HepG2 (cell line): ENCODE results near the gene FAM120C. TPM values are rescaled to one million over a fixed set of nuclear protein-coding genes. Genes with fewer than 3 reads are reported as not detected.

ENCODE experiments used
- ATAC-seq: fragments of 200-7000 bp; cut with Tn5 transposase; 3 replicates; pipeline ENCODE4 v1.9.1; 2020; ENCODE audit warnings: mild to moderate bottlenecking, moderate library complexity
- BruUV-seq: library from RNA; stranded (reverse); fragments of 400-500 nt; replicated peaks from 2 replicates; lab custom pipeline; 2021; lab: Mats Ljungman, UMichigan
- CTCF ChIA-PET: fragments of 300-600 bp; formaldehyde crosslinking; extraction: SDS; loops from one replicate; lab custom pipeline; 2021; ENCODE audit warnings: low total read pairs, inconsistent platforms, low intra/inter-chr PET ratio; lab: Yijun Ruan, JAX
- POLR2A ChIA-PET: fragments of 350-600 bp; sonication (Branson Sonifier 250); formaldehyde crosslinking; loops from one replicate; lab custom pipeline; 2020; ENCODE audit warnings: antibody characterized with exemption, inconsistent platforms; lab: Yijun Ruan, JAX
- DNase-seq: peaks from one replicate; pipeline ENCODE4 v3.0.0-alpha.2; 2015; ENCODE audit warnings: low spot score
- FAIRE-seq: peaks from 3 replicates; lab custom pipeline; 2011; peaks lifted over from hg19 to GRCh38; lab: Jason Lieb, UNC
- H2AFZ ChIP-seq: one replicate; pipeline ENCODE4 v1.6.1; 2011; ENCODE audit warnings: low read length, inconsistent platforms
- H3K27ac ChIP-seq: fragments of 300-600 bp; 3 replicates; pipeline ENCODE4 v1.8.0; 2011; ENCODE audit warnings: mixed run types, mild to moderate bottlenecking, mixed read lengths, low read length, inconsistent platforms; ENCODE audit not compliant: insufficient read depth; ENCODE audit errors: extremely low read length
- H3K27me3 ChIP-seq, 2 experiments: fragments of 200-600 bp in 1 of 2; 2 replicates in 1 of 2; 3 replicates in 1 of 2; pipeline versions ENCODE4 v1.6.0 to v1.8.0; 2011; ENCODE audit warnings: low read length in 2 of 2, mild to moderate bottlenecking in 2 of 2, moderate library complexity in 2 of 2, inconsistent platforms in 1 of 2; ENCODE audit not compliant: insufficient read depth in 2 of 2, control insufficient read depth in 1 of 2
- H3K36me3 ChIP-seq, 2 experiments: fragments of 200-600 bp in 1 of 2; replicated peaks in 1 of 2; 2 replicates in 1 of 2; 3 replicates in 1 of 2; pipeline versions ENCODE4 v1.5.1 to v1.8.0; 2011; ENCODE audit warnings: low read length in 2 of 2, inconsistent platforms in 1 of 2; ENCODE audit not compliant: insufficient read depth in 2 of 2, control insufficient read depth in 1 of 2
- H3K4me1 ChIP-seq: 2 replicates; pipeline ENCODE4 v1.5.1; 2012; ENCODE audit warnings: low read length, inconsistent platforms; ENCODE audit not compliant: insufficient read depth
- H3K4me2 ChIP-seq: 2 replicates; pipeline ENCODE4 v1.6.0; 2011; ENCODE audit warnings: low read depth, low read length, inconsistent platforms
- H3K4me3 ChIP-seq, 3 experiments: fragments of 200-600 bp in 1 of 3; sonication (generic), shearing (Covaris generic) in 1 of 3; replicated peaks in 1 of 3; 2 replicates each; pipeline ENCODE4 v1.5.1; 2011 to 2016; ENCODE audit warnings: low read length in 3 of 3, inconsistent platforms in 2 of 3, low read depth in 2 of 3, mild to moderate bottlenecking in 2 of 3, control low read depth in 1 of 3, mixed read lengths in 1 of 3; ENCODE audit not compliant: insufficient read depth in 1 of 3
- H3K79me2 ChIP-seq: one replicate; pipeline ENCODE4 v1.6.1; 2011; ENCODE audit warnings: low read length, inconsistent platforms; ENCODE audit not compliant: insufficient read depth
- H3K9ac ChIP-seq: 2 replicates; pipeline ENCODE4 v1.6.0; 2011; ENCODE audit warnings: mild to moderate bottlenecking, low read depth, low read length, inconsistent platforms; ENCODE audit not compliant: insufficient read depth
- H3K9me3 ChIP-seq: 2 replicates; pipeline ENCODE4 v1.5.1; 2012; ENCODE audit warnings: mild to moderate bottlenecking, low read length
- H4K20me1 ChIP-seq: 2 replicates; pipeline ENCODE4 v1.6.0; 2011; ENCODE audit warnings: inconsistent platforms, mild to moderate bottlenecking, low read length, moderate library complexity; ENCODE audit not compliant: insufficient read depth
- DRAP1 ChIP-seq: IDR thresholded peaks from 2 replicates; pipeline ENCODE4 v1.6.1; 2016; ENCODE audit warnings: missing genetic modification reagents, missing compliant biosample characterization
- ERF ChIP-seq: IDR thresholded peaks from 2 replicates; pipeline ENCODE4 v1.6.1; 2018; ENCODE audit warnings: missing biosample characterization, missing genetic modification reagents
- HDAC2 ChIP-seq: sonication (generic); formaldehyde crosslinking; IDR thresholded peaks from 2 replicates; pipeline ENCODE4 v1.4.0; 2020; ENCODE audit warnings: missing genetic modification reagents
- HINFP ChIP-seq: sonication (generic); formaldehyde crosslinking; IDR thresholded peaks from 2 replicates; pipeline ENCODE4 v1.4.0; 2020; ENCODE audit warnings: low read depth, mild to moderate bottlenecking, missing genetic modification reagents
- NRL ChIP-seq: sonication (generic); formaldehyde crosslinking; IDR thresholded peaks from 2 replicates; pipeline ENCODE4 v1.5.0; 2020; ENCODE audit warnings: missing genetic modification reagents, mild to moderate bottlenecking, moderate library complexity, borderline replicate concordance
- POLR2AphosphoS2 ChIP-seq: IDR thresholded peaks from 2 replicates; pipeline ENCODE4 v1.6.1; 2011; ENCODE audit warnings: low read depth, low read length, improper control_type of control experiment
- POLR2G ChIP-seq: fragments of 200-400 bp; formaldehyde crosslinking; IDR thresholded peaks from 2 replicates; pipeline ENCODE4 v1.6.1; 2018; ENCODE audit warnings: mild to moderate bottlenecking, low read depth, low read length, moderate library complexity
- RBAK ChIP-seq: sonication (generic); formaldehyde crosslinking; IDR thresholded peaks from 2 replicates; pipeline ENCODE4 v1.5.1; 2020; ENCODE audit warnings: mild to moderate bottlenecking, missing genetic modification reagents
- SIX1 ChIP-seq: sonication (generic); formaldehyde crosslinking; IDR thresholded peaks from 2 replicates; pipeline ENCODE4 v1.4.0; 2020; ENCODE audit warnings: missing genetic modification reagents, borderline replicate concordance
- ZBTB49 ChIP-seq: sonication (generic); formaldehyde crosslinking; IDR thresholded peaks from 2 replicates; pipeline ENCODE4 v1.4.0; 2020; ENCODE audit warnings: missing genetic modification reagents, borderline replicate concordance
- ZNF329 ChIP-seq: sonication (generic); formaldehyde crosslinking; IDR thresholded peaks from 2 replicates; pipeline ENCODE4 v1.9.0; 2021; ENCODE audit warnings: low read depth, mild to moderate bottlenecking, missing genetic modification reagents
- ZNF441 ChIP-seq: sonication (generic); formaldehyde crosslinking; IDR thresholded peaks from 2 replicates; pipeline ENCODE4 v1.7.0; 2021; ENCODE audit warnings: missing genetic modification reagents, borderline replicate concordance
- ZNF557 ChIP-seq: sonication (generic); formaldehyde crosslinking; IDR thresholded peaks from 2 replicates; pipeline ENCODE4 v1.4.0; 2020; ENCODE audit warnings: missing genetic modification reagents
- ZNF564 ChIP-seq: sonication (generic); formaldehyde crosslinking; IDR thresholded peaks from 2 replicates; pipeline ENCODE4 v1.8.1; 2023; ENCODE audit warnings: mild to moderate bottlenecking, missing genetic modification reagents
- ZNF746 ChIP-seq: sonication (generic); formaldehyde crosslinking; IDR thresholded peaks from 2 replicates; pipeline ENCODE4 v1.8.0; 2022; ENCODE audit warnings: mild to moderate bottlenecking, missing genetic modification reagents
- ZSCAN31 ChIP-seq: sonication (generic); formaldehyde crosslinking; IDR thresholded peaks from 2 replicates; pipeline ENCODE4 v1.5.0; 2020; ENCODE audit warnings: low read depth, mild to moderate bottlenecking, missing genetic modification reagents
- ZZZ3 ChIP-seq: sonication (generic); formaldehyde crosslinking; IDR thresholded peaks from 2 replicates; pipeline ENCODE4 v1.4.0; 2020; ENCODE audit warnings: missing genetic modification reagents, mild to moderate bottlenecking, borderline replicate concordance
- WGBS: methylation state at CpG from one replicate; pipeline ENCODE4 v1.1.6; 2017; ENCODE audit warnings: low lambda C conversion rate; 5-methylcytosine and 5-hydroxymethylcytosine counted together
- in situ Hi-C: cut with HindIII; loops from 2 replicates; pipeline ENCODE4 v1.10.0; 2017; ENCODE audit warnings: low pct_unique_long_range_greater_than_20kb; ENCODE audit not compliant: extremely low pct_ligation_motif_present
- intact Hi-C: fragments of 100-400 bp; cut with micrococcal nuclease; formaldehyde crosslinking; loops from one replicate; pipeline ENCODE4 v1.10.0; 2022; ENCODE audit not compliant: unreplicated experiment
- polyA plus RNA-seq, 8 experiments: library from polyadenylated mRNA; depleted of rRNA in 3 of 8; stranded (reverse) in 7 of 8; unstranded in 1 of 8; fragments of >200 nt; fragmentation: Illumina TruSeq in 4 of 8; extraction: Trizol in 4 of 8; gene quantifications; 2 replicates each; pipeline versions ENCODE4 v1.2.1 to v1.2.3, GENCODE V29; 2011 to 2016; ENCODE audit warnings: low read depth in 4 of 8, missing spikeins in 1 of 8, mixed read lengths in 1 of 8; ENCODE audit not compliant: insufficient read depth in 1 of 8
- total RNA-seq, 5 experiments: library from RNA; depleted of rRNA; stranded (reverse); fragments of >200 nt; fragmentation: Illumina TruSeq; extraction: Trizol; gene quantifications; 2 replicates each; pipeline ENCODE4 v1.2.3, GENCODE V29; 2016; ENCODE audit warnings: low read depth in 1 of 5

FAM120C gene
- total and polyA plus RNA-seq, 2 of the 13 experiments (the other 11 are each of a cell fraction or from before 2014, with no cell fraction given): 4.6 to 7.4 TPM

GRCh38 chrX:54198262-54198661 is 15.2 kb upstream of the FAM120C start:
- BruUV-seq: no TSS peak
- ChIA-PET CTCF (no interaction called here), POLR2A (no interaction called here)
- Histone ChIP-seq H3K9me3 (no peaks in the 10 kb centered on the region), H3K4me1 (peaks cover 28% of the 10 kb centered on the region), H3K4me2 (no peak overlapping the region), H3K79me2 (no peaks in the 10 kb centered on the region), H3K4me3 (no peak overlapping the region), H3K36me3 (no peaks in the 10 kb centered on the region), H3K27me3 (no peaks in the 10 kb centered on the region), H2AFZ (no peak overlapping the region), H4K20me1 (no peaks in the 10 kb centered on the region), H3K9ac (no peak overlapping the region), H3K27ac (no peak overlapping the region)
- DNase-seq (no peak), FAIRE-seq (no peak), ATAC-seq (no peak)
- intact Hi-C loops (no loop called here), in situ Hi-C loops (no loop called here)
- WGBS: 58% methylated on average over 3 of the region's 6 CpGs
- TF ChIP-seq SIX1 (CRISPR knock-in tag) (no peak), ZNF564 (CRISPR knock-in tag) (no peak), ERF (CRISPR knock-in tag) (no peak), POLR2G (no peak), ZNF557 (no peak), RBAK (CRISPR knock-in tag) (no peak), HDAC2 (CRISPR knock-in tag) (no peak), ZNF746 (no peak), NRL (no peak), DRAP1 (CRISPR knock-in tag) (no peak), ZNF441 (CRISPR knock-in tag) (no peak), ZZZ3 (no peak), POLR2AphosphoS2 (no peak), ZBTB49 (no peak), ZNF329 (CRISPR knock-in tag) (no peak), ZSCAN31 (CRISPR knock-in tag) (no peak), HINFP (CRISPR knock-in tag) (no peak)
